Renal pelvis (tissue), 4 donors: ENCODE results near the gene BZW1. TPM values are rescaled to one million over a fixed set of nuclear protein-coding genes. Genes with fewer than 3 reads are reported as not detected.

ENCODE experiments used
- DNase-seq: peaks from one replicate; pipeline ENCODE4 v3.0.0-alpha.2; 2013
- polyA plus RNA-seq, 3 donors: library from polyadenylated mRNA; unstranded; fragments of 120-200 nt; gene quantifications; one replicate each; pipeline ENCODE4 v1.2.1, GENCODE V29; 2013; ENCODE audit not compliant: insufficient read length in 3 of 3

The BZW1 gene
- polyA plus RNA-seq, 3 donors = 221 to 253 (median 245) TPM

- peak; percentile 95 for DNase-seq
Measured at GRCh38 chr2:200864176-200865034, 52.7 kb downstream of the BZW1 start, which contains the start of gene CLK1. Gene CLK1 (minus strand): TSS chr2:200864658. CDS start chr2:200861862, 2,796 bp downstream.

- no peak for DNase-seq
Measured at GRCh38 chr2:200869014-200869413, 57.3 kb downstream of the BZW1 start.

GRCh38 chr2:200871151-200871550 lies 59.4 kb downstream of the BZW1 start:
- no peak for DNase-seq

GRCh38 chr2:200873560-200873959 lies 61.9 kb downstream of the BZW1 start:
- no peak for DNase-seq

Other genes with a start within 250 kb of the BZW1 start
- gene AOX1, start 225.9 kb upstream of the BZW1 start, polyA plus RNA-seq = 1 to 10 TPM; 2.1 to 2.8 (median 2.3) TPM
- gene CLK1, start 52.7 kb downstream of the BZW1 start, polyA plus RNA-seq = 100 to 1,000 TPM; 213 to 296 (median 288) TPM
- gene PPIL3, start 77.2 kb downstream of the BZW1 start, polyA plus RNA-seq = 10 to 100 TPM; 41.5 to 71.8 (median 66.6) TPM
- gene NIF3L1, start 77.5 kb downstream of the BZW1 start, polyA plus RNA-seq = 10 to 100 TPM; 41.5 to 45.5 (median 45.3) TPM
- gene ORC2, start 151.8 kb downstream of the BZW1 start, polyA plus RNA-seq = 10 to 100 TPM; 25.6 to 37.1 (median 34.0) TPM